Erythroblast (primary cell): Measurements from ENCODE around the gene SHLD1.

Experiments
- GATA1 ChIP-seq: IDR thresholded peaks from 2 replicates; pipeline ENCODE4 v1.6.1; 2011; ENCODE audit warnings: low read depth, mild to moderate bottlenecking, control low read depth, low read length, moderate library complexity
- POLR2A ChIP-seq: IDR thresholded peaks from 2 replicates; pipeline ENCODE4 v1.6.1; 2011; ENCODE audit warnings: mild to moderate bottlenecking, low read length

GRCh38 chr20:5767493-5768098 lies 17.4 kb downstream of the SHLD1 start:
- TF ChIP-seq POLR2A (no peak), GATA1 (no peak)
